Upper lobe of left lung (tissue), 4 donors: Measurements from ENCODE around the gene PLPPR3.
A peak's percentile ranks its signal among the peaks of the same experiment; 100 is the strongest.

ENCODE experiments used
- EP300 ChIP-seq, 4 donors: sonication (generic); formaldehyde crosslinking; IDR thresholded peaks; one replicate each; pipeline ENCODE4 v1.5.1; 2017; ENCODE audit warnings: antibody characterized with exemption in 4 of 4, control low read depth in 2 of 4
- POLR2A ChIP-seq, 4 donors: fragments of 450-650 bp; IDR thresholded peaks; one replicate each; pipeline ENCODE4 v1.5.1; 2016 to 2017; ENCODE audit warnings: antibody characterized with exemption in 4 of 4, mild to moderate bottlenecking in 2 of 4
- POLR2AphosphoS5 ChIP-seq, 2 donors: sonication (generic); formaldehyde crosslinking; IDR thresholded peaks; one replicate each; pipeline ENCODE4 v1.5.1; 2017; ENCODE audit warnings: antibody characterized with exemption in 2 of 2
- TF ChIP-seq, protein P1 (sequence below), 6 experiments: fragments of 450-650 bp in 4 of 6; fragments of 200-600 bp in 2 of 6; sonication (generic) in 2 of 6; IDR thresholded peaks; one replicate each; pipeline ENCODE4 v1.5.1; 2016 to 2019; ENCODE audit warnings: antibody characterized with exemption in 6 of 6

GRCh38 chr19:778910-779653 is 42.7 kb downstream of the PLPPR3 start:
- TF ChIP-seq, protein P1, sequence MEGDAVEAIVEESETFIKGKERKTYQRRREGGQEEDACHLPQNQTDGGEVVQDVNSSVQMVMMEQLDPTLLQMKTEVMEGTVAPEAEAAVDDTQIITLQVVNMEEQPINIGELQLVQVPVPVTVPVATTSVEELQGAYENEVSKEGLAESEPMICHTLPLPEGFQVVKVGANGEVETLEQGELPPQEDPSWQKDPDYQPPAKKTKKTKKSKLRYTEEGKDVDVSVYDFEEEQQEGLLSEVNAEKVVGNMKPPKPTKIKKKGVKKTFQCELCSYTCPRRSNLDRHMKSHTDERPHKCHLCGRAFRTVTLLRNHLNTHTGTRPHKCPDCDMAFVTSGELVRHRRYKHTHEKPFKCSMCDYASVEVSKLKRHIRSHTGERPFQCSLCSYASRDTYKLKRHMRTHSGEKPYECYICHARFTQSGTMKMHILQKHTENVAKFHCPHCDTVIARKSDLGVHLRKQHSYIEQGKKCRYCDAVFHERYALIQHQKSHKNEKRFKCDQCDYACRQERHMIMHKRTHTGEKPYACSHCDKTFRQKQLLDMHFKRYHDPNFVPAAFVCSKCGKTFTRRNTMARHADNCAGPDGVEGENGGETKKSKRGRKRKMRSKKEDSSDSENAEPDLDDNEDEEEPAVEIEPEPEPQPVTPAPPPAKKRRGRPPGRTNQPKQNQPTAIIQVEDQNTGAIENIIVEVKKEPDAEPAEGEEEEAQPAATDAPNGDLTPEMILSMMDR (IDR thresholded peaks at IDR 0.05) = no peak
- TF ChIP-seq POLR2A (IDR thresholded peaks at IDR 0.05) = no peak
- TF ChIP-seq EP300 (IDR thresholded peaks at IDR 0.05) = no peak
- peak in 1 of 2 donors; percentile 32 for TF ChIP-seq POLR2AphosphoS5 (IDR thresholded peaks at IDR 0.05)
